Psoas muscle (tissue), 8 donors: Measurements from ENCODE around the gene CYB5D1. TPM values are rescaled to one million over a fixed set of nuclear protein-coding genes. Genes with fewer than 3 reads are reported as not detected.
A peak's percentile ranks its signal among the peaks of the same experiment; 100 is the strongest.

Source experiments
- ATAC-seq, 4 donors: fragments of 200-7000 bp; cut with Tn5 transposase; one replicate each; pipeline ENCODE4 v1.9.1; 2020; ENCODE audit warnings: moderate library complexity in 3 of 4, mild to moderate bottlenecking in 2 of 4
- DNase-seq, 2 donors: peaks; one replicate each; pipeline ENCODE4 v3.0.0-alpha.2; 2020
- H3K27ac ChIP-seq: fragments of 200-600 bp; one replicate; pipeline ENCODE4 v1.8.0; 2022
- H3K27me3 ChIP-seq, 3 donors: fragments of 200-600 bp in 1 of 3; one replicate each; pipeline versions ENCODE4 v1.6.1 to v1.8.0; 2013 to 2022; ENCODE audit warnings: low read length in 2 of 3, mild to moderate bottlenecking in 2 of 3, moderate library complexity in 1 of 3; ENCODE audit not compliant: insufficient read depth in 3 of 3
- H3K36me3 ChIP-seq, 2 donors: fragments of 200-600 bp in 1 of 2; one replicate each; pipeline versions ENCODE4 v1.6.1 to v1.8.0; 2013 to 2022; ENCODE audit warnings: low read depth in 1 of 2, mild to moderate bottlenecking in 1 of 2, moderate library complexity in 1 of 2; ENCODE audit not compliant: insufficient read depth in 1 of 2
- H3K4me1 ChIP-seq: fragments of 200-600 bp; one replicate; pipeline ENCODE4 v1.8.0; 2022
- H3K4me3 ChIP-seq: fragments of 200-600 bp; one replicate; pipeline ENCODE4 v1.8.0; 2022; ENCODE audit warnings: mild to moderate bottlenecking
- H3K9me3 ChIP-seq: fragments of 200-600 bp; one replicate; pipeline ENCODE4 v1.8.0; 2022
- WGBS, 3 donors: extraction: QIAGEN DNeasy Blood & Tissue Kit; methylation state at CpG; one replicate each; pipeline versions ENCODE4 v1.1.6 to v1.1.7; 2013; 5-methylcytosine and 5-hydroxymethylcytosine counted together
- intact Hi-C, 2 donors: fragments of 100-400 bp; cut with DNase I; formaldehyde crosslinking; loops; one replicate each; pipeline versions ENCODE4 v1.11.0 to v1.14.2; 2022
- polyA plus RNA-seq, 3 donors: library from polyadenylated mRNA; stranded (reverse); fragments of 200-250 nt; gene quantifications; one replicate each; pipeline ENCODE4 v1.2.3, GENCODE V29; 2013
- total RNA-seq, 4 donors: library from RNA; stranded (reverse); fragmentation: NEBNext Ultra II Directional in 2 of 4; extraction: Animal tissue kit (Norgen Biotek cat#: 25700) in 2 of 4; gene quantifications; one replicate each; pipeline versions ENCODE4 v1.2.1 to v1.2.4, GENCODE V29; 2021 to 2023
- TF ChIP-seq, protein P1 (sequence below): fragments of 200-600 bp; IDR thresholded peaks from one replicate; pipeline ENCODE4 v1.8.0; 2022; ENCODE audit warnings: antibody characterized with exemption
- donor health status: healthy with polysubstance abuse.
- donor health status: DM: no; HTN: no; CAD: no; lungs with moderate emphysema.
- donor health status: Bipolar disorder and iron deficiency.
- donor health status: healthy.
- donor health status: DM: yes; HTN: yes; CAD: no.
- donor health status: DM: no; HTN: no; CAD: no.
- donor health status: DM: no; HTN: no; CAD: no.
- donor health status: DM: yes; HTN: yes; CAD: no.

Gene CYB5D1
- total and polyA plus RNA-seq, 7 donors = 7.1 to 31.7 (median 10.4) TPM

GRCh38 chr17:7834957-7835813 lies 22.6 kb upstream of the CYB5D1 start:
- intact Hi-C loops = loop anchor here in 1 of 2 donors (2.0 kb wide), 1 partner anchor 16 kb away; no protein-coding TSS in a partner anchor

GRCh38 chr17:7835814-7836595 lies 21.8 kb upstream of the CYB5D1 start:
- ATAC-seq = peak; percentile 32 to 55 (median 44)
- DNase-seq = peak; percentile 71 to 82

More at GRCh38 chr17:7834957-7835813, 22.6 kb upstream of the CYB5D1 start:
- peak overlapping the region; percentile 96 for H3K27ac ChIP-seq
- H3K9me3 ChIP-seq = no peaks in the 10 kb centered on the region
- ATAC-seq = peak; percentile 79 to 83 (median 81)
- peaks cover 27% of the 10 kb centered on the region for H3K4me1 ChIP-seq
- peak overlapping the region; percentile 85 for H3K4me3 ChIP-seq
- peak; percentile 98 for DNase-seq
- 0 to 2% (median 1%) methylated on average over 40 to 69 of the region's 69 CpGs for WGBS, 3 donors
- peaks cover 0 to 4% of the 10 kb centered on the region in 2 donors for H3K36me3 ChIP-seq
- TF ChIP-seq, protein P1, sequence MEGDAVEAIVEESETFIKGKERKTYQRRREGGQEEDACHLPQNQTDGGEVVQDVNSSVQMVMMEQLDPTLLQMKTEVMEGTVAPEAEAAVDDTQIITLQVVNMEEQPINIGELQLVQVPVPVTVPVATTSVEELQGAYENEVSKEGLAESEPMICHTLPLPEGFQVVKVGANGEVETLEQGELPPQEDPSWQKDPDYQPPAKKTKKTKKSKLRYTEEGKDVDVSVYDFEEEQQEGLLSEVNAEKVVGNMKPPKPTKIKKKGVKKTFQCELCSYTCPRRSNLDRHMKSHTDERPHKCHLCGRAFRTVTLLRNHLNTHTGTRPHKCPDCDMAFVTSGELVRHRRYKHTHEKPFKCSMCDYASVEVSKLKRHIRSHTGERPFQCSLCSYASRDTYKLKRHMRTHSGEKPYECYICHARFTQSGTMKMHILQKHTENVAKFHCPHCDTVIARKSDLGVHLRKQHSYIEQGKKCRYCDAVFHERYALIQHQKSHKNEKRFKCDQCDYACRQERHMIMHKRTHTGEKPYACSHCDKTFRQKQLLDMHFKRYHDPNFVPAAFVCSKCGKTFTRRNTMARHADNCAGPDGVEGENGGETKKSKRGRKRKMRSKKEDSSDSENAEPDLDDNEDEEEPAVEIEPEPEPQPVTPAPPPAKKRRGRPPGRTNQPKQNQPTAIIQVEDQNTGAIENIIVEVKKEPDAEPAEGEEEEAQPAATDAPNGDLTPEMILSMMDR = peak; percentile 69
- no peaks in the 10 kb centered on the region for H3K27me3 ChIP-seq

DNA sequence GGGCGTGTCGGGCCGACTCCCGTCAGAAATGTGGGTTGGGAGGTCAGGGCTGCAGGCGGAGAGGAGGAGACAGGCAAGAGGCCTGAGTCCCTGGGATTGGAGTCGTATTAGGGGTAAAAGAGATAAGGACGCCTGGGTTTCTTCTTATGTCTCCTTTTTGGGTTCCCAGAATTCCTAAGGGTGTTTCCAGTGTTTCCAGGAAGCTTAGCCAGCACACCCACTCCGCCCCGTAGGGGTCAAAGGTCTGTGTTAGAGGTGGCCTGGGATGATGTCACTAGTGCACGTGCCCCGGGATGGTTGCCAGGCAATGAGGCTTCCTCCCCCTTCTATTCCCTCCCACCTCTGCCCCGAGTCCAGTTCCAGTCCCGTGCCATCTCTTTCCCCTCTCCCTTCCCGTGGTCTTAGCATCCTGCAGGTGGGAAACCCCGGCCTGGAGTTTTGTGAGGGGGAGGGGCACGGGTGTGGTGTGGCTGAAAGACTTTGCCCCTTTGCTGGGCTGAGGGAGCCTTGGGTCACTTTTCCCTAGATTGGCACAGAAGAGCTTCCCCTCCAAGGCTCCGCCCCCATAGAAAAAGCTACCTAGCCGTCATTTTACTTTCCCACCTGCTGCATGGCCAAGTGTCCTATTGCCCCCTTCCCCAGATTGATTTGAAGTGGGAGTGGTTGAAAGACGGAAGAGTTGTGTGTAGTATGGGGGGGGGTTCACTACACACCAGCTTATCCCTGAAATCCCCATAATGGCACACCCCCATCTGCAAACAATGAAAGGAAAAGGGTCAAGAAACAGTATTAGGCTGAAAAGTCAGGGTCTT lies 21.0 kb upstream of the CYB5D1 start:
- ATAC-seq (peak; percentile 9 to 29 (median 22)), DNase-seq (peak; percentile 90 to 95)
- H3K4me3 ChIP-seq = peak overlapping the region; percentile 85
- H3K27me3 ChIP-seq = no peaks in the 10 kb centered on the region
- no peaks in the 10 kb centered on the region for H3K9me3 ChIP-seq
- H3K36me3 ChIP-seq = peaks cover 0 to 9% of the 10 kb centered on the region in 2 donors
- intact Hi-C loops = no loop called here
- TF ChIP-seq, protein P1 = no peak
- 2% methylated on average over 19 of the region's 19 CpGs for WGBS, 3 donors
- H3K4me1 ChIP-seq = peaks cover 41% of the 10 kb centered on the region
- H3K27ac ChIP-seq = peak overlapping the region; percentile 96

More at GRCh38 chr17:7835814-7836595, 21.8 kb upstream of the CYB5D1 start:
- TF ChIP-seq, protein P1 = no peak
- Histone ChIP-seq H3K27ac (peak overlapping the region; percentile 96), H3K4me1 (peaks cover 35% of the 10 kb centered on the region), H3K36me3 (peaks cover 0 to 9% of the 10 kb centered on the region in 2 donors), H3K4me3 (peak overlapping the region; percentile 85), H3K9me3 (no peaks in the 10 kb centered on the region), H3K27me3 (no peaks in the 10 kb centered on the region)
- intact Hi-C loops = loop anchor here in 1 of 2 donors (2.0 kb wide), 1 partner anchor 15 kb away; no protein-coding TSS in a partner anchor
- 0% methylated on average over 48 to 61 of the region's 61 CpGs for WGBS, 3 donors

DNA sequence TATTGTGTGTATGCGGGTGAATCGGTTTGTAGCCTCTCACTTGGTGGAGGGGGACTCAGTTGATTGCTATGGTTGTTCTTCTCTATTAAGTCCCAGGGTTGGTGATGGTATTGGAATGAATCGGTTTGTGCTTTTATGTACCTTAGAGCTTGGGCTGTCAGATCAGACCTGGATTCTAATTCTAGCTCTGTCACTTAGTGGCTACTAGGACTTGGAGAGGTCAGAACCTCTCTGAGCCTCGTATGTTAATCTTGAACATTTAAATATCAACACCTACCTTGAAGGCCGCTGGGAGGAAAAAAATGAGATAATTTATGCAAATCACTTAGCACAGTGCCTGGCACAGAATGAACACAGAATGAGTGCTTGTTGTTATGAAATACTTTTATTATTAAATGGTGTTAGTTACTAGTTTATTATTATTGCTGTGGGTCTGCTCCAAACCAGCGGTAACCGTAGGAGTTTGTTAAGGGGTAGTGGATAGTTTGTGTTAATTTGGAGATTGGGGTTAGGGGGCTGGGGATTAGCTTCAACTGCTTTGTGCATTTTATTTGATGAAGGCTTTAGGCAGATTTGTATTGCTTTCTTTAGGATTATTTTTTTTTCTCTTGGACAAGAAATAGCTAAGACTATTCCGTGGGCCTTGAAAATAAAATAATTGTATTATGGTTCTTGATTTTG lies 20.3 kb upstream of the CYB5D1 start:
- Histone ChIP-seq H3K36me3 (peaks cover 0 to 9% of the 10 kb centered on the region in 2 donors), H3K4me1 (peaks cover 41% of the 10 kb centered on the region), H3K9me3 (no peaks in the 10 kb centered on the region), H3K27me3 (no peaks in the 10 kb centered on the region), H3K27ac (peak overlapping the region; percentile 96), H3K4me3 (peak overlapping the region; percentile 85)
- intact Hi-C loops = no loop called here
- no peak for ATAC-seq
- DNase-seq = no peak
- 7 to 10% (median 9%) methylated on average over 8 of the region's 8 CpGs for WGBS, 3 donors
- TF ChIP-seq, protein P1 = no peak
